HG02623 (cell line): ENCODE results near the gene CTIF.

ENCODE experiments used
- ATAC-seq: cut with Tn5 transposase; IDR thresholded peaks from one replicate; pipeline ENCODE4 v1.9.1; 2021; ENCODE audit warnings: moderate library complexity; ENCODE audit not compliant: unreplicated experiment

The CTIF gene

DNA sequence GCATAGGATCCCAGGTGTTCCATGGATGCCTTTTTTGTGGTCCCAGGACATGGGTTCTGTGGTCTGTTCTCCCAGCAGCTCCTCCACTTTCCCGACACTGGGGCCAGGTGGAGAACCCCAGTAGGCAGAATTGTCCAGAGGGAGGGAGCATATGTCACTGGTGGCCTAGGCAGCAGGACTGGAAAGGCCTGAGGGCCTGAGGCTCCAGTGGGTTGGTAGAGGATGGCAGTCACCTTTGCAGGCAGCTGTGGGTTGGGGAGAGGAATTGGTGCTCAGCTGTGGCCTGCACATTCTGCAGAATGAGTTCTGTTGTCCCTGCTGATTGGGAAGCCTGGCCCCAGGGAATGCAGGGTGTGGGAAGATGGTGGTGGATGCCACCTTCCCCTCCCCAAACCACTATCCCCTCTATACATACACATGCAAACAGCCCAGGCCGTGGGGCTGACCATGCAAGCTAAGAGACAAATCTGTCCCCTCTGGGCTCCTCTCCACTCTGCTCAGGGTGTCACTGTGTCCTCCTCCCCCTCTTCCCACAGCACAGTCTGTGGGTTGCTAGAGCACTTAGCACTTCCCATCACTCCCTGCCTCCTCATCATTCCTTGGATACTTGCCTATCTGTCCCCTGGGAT, 11.4 kb downstream of the CTIF start:
- ATAC-seq = no peak

DNA sequence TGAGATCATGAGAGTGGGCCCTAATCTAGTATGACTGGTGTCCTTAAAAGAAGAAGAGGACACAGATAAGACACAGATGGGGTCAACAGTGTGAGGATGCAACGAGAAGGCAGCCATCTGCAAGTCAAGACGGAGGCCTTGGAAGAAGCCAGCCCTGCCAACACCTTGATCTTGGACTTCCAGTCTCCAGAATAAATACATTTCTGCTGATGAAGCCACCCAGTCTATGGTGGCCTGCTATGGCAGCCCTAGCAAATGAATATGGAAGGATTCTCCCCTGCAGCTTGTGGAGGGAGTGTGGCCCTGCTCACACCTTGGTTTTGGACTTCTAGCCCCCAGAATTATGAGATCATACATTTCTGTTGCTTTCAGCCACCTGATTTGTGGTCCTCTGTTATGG, 12.3 kb downstream of the CTIF start:
- no peak for ATAC-seq

DNA sequence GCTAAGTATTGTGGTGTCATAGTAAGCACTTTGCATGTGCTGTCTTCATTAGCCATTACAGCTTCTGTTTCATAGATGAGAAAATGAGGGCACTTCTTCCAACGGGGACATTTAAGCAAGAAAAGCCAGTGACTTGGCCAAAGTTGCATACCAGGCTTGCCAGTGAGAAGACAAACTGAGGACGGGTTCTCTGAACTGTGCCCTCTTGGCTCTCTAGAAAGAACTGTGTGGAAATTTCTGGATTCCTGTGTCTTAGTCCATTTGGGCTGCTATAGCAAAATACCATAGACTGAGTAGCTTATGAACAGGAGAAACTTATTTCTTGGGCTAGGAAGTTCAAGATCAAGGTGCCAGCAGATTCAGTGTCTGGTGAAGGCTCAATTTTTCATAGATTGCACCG, 13.3 kb downstream of the CTIF start:
- ATAC-seq = no peak

DNA sequence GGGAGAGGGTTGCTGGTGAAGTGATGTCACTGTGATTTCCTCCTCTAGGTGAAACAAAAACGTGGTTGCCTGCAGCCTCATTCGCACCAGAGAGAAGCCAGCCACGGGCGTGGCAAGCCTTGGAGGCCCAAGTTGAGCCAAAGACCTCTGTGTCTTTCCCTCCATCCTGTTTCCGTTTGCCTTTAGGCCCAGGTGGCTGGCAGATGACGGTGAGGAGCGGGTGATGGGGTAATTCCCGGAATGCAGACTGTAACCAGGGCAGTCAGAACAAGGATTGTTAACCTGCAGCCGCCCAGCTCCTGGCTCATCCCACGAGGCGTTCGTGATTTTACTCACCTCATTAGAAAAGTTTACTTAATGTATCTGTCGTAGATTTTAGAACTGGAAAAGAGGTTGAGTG, 14.4 kb downstream of the CTIF start:
- ATAC-seq = no peak

DNA sequence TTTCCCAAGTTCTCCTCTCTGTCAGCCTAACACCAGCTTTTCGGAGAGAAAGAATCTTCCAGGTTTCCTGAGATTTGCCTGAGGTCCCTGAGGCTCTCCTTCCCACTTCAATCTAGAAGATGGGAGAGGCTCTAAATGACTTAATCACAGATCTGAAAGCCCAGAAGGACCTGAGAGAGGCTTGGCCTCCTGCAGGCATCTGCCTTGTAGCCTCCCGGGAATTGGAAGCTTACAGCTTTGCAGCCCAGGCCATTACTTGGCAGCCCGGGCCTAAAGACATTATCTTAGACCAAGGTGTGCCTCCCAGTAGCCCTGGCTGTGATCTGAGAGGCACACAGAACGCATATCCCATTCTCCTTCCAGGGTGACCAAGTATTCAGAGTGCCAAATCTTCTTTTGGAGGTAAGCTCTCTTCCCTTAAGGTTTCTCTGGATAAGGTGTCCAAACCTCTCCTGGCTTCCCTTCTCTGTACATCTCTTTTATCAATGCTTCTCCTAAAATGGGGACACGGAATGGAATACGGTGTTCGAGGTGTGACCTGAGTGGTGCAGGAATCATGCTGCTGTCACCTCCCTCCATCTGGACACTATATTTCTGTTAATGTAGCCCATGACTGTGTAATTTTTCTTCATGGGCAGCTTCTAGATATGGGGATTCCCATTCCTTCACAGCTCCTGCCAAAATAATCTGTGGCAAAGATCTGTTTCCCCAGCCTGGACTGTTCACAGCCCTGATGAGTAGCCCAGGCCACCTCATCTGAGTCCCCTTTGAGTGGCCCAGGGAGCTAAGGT, 16.0 kb downstream of the CTIF start:
- ATAC-seq = no peak

DNA sequence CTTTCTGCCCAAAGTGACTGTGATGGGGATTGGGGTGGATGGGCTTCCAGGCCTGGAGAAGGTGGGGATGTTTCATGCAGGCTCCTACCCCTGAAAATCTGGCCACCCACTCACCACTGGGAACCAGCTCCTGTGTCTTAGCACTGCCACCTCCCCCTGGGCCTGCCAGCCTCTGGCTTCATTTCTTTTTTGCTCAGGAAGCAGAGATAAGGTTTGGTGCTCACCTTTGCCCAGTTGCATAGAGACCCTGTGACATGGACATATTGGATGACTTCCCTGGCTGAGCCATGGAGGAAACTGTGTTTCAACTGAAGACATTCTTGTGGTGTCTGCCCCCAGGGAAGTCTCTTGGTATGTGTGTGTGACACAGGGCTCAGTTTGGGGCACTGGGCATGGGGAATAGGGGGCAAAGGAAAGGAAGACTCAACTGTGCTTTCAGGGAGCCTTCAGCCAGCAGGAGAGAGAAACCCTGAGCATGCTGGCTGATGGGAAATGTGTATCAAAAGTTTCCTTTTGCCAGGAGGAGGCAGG, 16.7 kb downstream of the CTIF start:
- no peak for ATAC-seq

DNA sequence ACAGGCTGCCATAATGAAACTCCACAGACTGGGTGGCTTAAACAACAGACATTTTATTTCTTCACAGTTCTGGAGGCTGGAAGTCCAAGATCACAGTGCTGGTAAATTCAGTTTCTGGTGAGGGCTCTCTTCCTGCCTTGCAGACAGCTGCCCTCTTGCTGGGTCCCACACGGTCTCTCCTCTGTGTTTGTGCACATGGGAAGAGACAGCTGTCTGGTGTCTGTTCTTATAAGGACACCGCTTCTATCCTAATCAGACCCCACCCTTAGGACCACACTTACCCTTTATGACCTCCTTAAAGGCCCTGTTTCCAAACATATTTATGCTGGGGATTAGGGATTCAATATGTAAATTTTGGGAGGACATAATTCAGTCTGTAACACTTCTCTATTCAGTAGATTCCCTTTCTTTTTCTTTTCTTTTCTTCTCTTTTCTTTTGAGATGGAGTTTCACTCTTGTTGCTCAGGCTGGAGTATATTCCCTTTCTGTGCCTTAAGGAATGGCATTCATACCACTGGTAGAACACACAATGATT, 18.9 kb downstream of the CTIF start:
- ATAC-seq = no peak

DNA sequence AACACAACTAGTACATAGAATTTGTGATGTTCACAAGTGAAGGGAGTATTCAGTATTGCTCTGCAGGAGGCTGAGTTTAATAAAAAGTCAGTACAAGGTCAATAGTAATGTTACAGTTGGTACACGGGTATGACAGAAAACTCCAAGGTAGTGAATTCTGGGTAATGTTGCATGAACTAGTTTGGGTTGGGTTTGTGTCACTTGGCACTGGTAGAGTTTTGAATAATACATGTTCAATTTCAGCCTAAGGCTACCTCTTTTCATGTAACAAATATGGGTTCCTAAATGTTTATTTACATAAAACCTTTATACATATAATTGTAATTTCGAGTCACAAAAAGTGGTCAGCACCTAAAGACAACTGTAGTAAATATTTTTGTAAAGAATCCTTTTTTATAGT, 19.4 kb downstream of the CTIF start:
- ATAC-seq = no peak

DNA sequence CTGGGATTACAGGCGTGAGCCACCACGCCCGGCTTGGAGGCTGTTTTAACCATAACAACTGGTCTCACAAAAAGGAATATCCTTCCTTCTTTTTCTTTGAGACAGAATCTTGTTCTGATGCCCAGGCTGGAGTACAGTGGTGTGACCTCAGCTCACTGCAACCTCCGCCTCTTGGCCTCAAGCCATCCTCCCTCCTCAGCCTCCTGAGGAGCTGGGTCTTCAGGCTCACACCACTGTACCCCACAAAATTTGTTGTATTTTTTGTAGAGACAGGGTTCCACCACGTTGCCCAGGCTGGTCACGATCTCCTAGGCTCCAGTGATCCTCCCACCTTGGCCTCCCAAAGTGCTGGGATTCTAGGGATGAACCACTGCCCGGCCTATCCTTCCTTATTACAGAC, 21.7 kb downstream of the CTIF start:
- ATAC-seq = no peak

DNA sequence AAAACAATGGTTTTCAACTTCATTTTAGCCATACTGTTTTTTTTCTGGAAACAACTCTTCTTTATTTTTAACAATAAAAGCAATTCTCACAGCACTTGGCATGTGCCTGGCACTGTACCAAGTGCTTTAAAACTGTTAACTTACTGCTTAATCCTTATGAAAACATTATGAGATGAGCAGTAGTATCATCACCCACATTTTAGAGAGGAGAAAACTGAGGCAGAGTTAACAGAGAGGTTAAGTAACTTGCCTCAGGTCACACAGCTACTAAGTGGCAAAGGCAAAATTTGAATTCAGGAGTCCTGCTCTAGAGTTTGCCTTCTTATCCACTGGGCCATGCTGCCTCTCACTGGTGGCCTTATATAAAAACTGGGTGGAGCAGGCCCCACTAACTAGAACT, 23.2 kb downstream of the CTIF start:
- ATAC-seq = no peak

DNA sequence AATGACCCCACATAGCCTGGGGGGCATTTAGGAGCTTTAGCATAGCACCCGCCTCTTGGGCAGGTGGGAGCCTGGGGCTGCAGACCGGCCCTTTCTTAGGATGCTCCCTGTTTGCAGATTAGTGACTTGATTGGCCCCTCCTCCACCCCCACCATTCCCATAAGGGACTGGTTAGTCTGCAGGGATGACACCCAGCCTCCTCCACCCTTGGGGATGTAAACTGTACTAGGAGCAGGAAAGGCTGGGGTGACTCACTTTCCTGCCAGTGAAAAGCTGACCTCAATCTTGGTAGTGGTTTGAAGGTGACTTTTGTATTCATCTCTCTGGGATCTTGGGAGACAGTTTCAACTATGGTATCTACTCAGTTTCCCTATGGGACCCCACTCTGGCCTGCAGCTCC, 24.2 kb downstream of the CTIF start:
- no peak for ATAC-seq

DNA sequence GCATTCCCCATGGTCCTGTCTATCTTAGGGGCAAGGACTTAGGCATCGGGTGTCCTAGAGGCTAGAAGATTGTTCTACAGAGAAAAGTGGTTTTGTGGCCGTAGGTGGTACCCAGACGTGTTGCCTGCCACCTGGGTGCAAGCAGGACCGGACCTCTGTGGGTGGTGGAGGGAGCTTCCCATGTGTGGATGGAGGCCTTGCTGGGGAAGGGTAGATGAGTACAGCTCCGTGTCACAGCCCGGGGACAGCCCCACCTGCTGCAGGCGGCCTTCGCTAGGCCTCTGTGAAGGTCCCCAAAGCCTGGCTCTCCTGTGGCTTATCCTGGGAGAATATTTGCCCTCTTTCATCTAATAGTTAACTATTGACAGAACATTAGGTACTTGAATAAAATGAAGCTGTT, 25.3 kb downstream of the CTIF start:
- ATAC-seq = no peak

DNA sequence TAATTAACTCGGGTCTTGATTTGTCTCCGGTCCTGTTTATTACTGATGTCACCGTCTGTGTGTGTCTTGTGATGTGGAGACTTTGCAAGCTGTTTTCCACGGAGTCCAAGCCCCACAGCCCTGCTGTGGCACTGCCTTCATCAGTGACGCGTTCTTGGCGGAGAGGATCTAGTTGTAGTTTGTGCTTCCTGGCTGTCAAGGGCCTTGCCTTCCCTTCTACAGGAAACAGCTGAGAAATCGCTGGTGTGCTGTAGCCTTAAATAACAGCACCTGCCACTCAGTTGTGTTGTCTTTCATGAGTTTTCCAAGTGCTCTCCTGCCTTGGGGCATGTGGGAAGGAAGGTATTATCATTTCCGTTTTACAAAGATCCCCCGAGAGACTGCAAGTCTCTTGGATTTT, 26.3 kb downstream of the CTIF start:
- no peak for ATAC-seq

DNA sequence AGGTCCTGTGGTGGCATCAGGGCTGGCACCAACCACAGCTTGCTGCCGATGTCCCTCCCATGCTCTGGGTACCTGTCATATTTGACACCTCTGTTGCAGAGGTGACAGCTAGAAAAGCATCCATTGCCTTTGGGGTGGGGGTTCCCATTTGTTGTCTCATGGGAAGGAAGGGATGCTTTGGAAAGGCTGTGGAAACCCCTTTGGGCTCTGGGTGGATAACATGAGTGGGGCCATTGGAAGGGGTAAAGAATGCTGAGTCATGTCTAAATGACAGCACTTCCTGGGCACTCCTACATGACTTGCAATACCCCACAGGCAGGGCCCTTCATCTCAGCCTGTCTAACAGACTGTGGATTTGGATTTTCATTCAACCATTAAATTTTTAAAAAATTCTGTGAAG, 27.8 kb downstream of the CTIF start:
- no peak for ATAC-seq

DNA sequence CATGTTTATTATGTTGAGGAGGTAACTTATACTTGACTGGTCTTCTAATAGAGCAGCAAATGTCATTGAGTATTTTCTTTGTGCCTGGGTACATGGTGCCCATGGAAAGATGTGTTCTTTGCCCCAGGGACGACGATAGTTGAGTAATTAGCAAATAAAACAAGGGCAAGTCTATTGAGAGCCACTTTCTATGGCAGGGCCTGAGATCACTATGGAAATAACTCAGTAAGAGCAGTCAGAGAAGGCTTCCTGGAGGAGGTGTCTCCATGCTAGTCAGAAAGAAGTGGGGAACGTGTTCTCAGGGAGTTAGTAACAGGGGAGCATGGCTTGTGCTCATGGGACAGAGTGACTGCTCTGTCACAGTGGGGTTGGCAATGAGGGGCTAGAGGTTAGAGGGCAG, 28.6 kb downstream of the CTIF start:
- no peak for ATAC-seq

DNA sequence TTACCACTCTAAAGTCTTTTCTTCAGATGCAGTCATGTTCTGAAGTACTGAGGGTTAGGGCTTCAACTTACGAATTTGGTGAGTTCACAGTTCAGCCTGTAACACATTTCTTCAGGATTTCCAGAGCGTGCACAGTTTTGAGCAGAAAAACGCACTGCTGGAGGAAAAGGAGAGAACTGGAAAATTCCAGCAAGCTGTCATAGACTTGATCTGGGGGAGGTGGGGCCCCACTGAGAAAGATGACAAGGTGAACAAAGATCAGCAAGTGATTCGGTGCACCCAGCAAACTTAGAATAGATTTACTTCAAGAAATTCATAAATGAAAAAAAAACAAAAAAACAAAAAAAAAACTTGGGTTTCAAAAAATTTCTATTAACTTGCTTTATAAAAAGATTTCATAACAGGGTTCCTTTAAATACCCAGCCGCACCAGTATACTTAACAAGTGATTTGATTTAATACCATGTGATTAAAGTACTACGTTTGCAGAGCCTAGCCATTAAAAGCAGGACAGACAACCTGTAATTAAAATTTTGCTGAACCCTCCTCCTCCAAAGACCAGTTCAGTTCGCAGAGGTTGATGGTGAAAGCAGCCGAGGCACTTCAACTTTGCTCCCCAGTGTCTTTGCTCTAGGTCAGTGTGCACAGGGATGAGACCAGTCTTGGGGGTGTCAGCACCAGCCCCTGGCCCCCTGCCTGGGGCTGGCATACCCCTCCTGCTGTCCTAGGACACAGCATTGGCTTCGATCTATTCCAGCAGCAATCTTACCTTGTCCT, 30.5 kb downstream of the CTIF start:
- ATAC-seq = no peak

DNA sequence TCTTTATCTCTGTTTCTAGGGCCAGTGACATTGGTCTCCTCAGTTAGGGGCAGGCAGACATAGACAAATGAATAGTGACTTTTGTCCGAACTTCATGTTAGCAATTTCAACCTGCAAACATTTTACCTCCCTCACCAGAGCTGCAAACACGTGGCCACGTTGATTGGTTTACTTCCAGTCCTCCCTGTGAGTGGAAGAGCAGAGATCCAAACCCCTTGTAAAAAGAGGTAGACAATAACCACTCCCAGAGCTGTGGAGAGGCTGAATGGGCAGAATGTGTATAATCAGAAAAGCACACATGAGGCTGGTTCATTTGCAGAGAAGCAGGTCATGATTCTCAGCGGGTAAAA, 31.1 kb downstream of the CTIF start:
- no peak for ATAC-seq

DNA sequence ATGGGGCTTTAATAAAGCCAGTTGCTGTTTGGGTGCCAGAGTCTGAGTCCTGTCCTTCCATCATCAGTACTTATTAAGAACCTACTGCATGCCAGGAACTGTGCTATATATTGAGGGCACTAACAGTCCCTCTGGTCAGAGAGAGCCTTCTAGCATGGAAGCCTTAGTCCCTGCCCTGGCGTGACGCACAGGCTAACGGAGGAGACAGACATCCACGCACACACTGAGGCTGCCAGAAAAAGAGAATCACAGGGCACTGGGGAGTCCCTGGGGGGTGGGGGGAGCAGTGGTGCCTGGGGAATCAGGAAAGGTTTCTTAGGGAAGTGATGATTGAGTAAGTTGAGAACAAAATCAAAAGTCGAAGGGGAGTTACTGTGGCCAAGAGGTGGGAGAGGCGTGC, 31.5 kb downstream of the CTIF start:
- ATAC-seq = no peak

DNA sequence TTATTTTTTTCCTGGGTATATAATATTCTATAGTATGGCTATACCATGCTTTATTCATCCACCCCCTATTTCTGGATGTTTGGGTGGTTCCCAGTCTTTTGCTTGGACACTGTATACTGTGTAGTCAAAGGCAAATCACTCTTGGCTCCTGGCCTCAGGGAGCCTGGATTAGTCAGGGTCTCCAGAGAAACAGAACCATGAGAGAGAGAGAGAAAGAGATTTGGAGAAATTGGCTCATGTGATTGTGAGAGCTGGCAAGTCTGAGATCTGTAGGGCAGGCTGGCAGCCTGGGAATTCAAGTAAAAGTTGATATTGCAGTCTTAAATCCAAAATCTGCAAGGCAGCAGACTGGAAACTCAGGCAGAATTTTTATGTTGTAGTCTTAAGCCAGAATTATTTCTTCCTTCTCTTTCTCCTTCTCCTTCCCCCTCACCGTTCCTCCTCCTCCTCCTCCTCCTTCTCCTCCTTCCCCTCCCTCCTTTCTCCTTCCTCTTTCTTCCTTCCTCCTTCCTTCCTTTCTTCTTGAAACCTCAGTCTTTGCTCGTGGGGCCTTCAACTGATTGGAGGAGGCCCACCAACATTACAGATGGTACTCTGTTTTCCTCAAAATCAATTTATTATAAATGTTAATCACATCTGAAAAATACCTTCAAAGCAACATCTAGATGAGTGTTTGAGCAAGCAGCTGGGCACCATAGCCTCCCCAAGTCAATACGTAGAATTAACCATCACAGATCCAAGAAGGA, 33.0 kb downstream of the CTIF start:
- ATAC-seq = no peak

DNA sequence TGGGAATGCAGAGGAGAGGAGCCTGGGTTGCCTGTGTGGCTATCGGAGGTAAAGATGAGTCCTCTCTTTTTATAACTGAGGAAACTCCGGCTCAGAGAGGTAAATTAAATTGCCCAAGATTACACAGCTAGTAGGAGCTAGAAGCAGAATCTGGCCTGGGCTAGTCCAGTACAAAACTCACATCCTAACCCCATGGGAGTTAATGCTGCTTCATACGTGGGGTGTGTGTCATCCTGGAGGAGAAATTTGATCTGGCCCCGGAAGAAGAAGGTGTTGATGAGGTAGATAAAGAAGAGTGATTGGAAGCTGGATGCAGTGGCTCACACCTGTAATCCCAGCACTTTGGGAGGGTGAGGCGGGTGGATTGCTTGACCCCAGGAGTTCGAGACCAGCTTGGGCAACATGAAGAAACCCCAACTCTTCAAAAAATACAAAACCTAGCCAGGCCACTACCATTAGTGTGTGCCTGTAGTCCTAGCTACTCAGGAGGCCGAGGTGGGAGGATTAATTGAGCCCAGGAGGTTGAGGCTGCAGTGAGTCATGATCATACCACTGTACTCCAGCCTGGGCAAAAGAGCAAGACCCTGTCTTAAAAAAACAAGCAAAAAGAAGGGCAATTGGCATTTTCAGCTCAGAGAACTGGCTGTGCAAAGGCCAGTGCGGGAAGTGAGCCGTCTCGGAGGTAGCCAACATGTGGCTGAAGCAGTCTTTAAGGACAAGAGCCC, 33.7 kb downstream of the CTIF start:
- ATAC-seq = no peak
